Smooth muscle cell (in vitro differentiated cells): ENCODE data around the gene KCNK2. TPM values are rescaled to one million over a fixed set of nuclear protein-coding genes. Genes with fewer than 3 reads are reported as not detected.

Experiments
- DNase-seq: peaks from one replicate; lab custom pipeline; 2025; ENCODE audit not compliant: unreplicated experiment; lab: John Stamatoyannopoulos, UW
- H2AFZ ChIP-seq: fragments of 200-600 bp; sonication (generic); 2 replicates; pipeline ENCODE4 v1.6.0; 2016; ENCODE audit warnings: antibody characterized with exemption, low read depth, mild to moderate bottlenecking
- H3F3A ChIP-seq: fragments of 200-600 bp; sonication (generic); 2 replicates; pipeline ENCODE4 v1.6.0; 2017; ENCODE audit warnings: antibody characterized with exemption, low read depth
- H3K27ac ChIP-seq: fragments of 200-600 bp; sonication (generic); 2 replicates; pipeline ENCODE4 v1.5.1; 2016; ENCODE audit warnings: low read depth, mild to moderate bottlenecking
- H3K27me3 ChIP-seq: fragments of 200-600 bp; sonication (generic); 2 replicates; pipeline ENCODE4 v1.6.1; 2016; ENCODE audit warnings: low read depth, mild to moderate bottlenecking
- H3K36me3 ChIP-seq: fragments of 200-600 bp; sonication (generic); 2 replicates; pipeline ENCODE4 v1.5.1; 2016; ENCODE audit warnings: low read depth
- H3K4me1 ChIP-seq: fragments of 200-600 bp; sonication (generic); 2 replicates; pipeline ENCODE4 v1.5.1; 2016; ENCODE audit warnings: low read depth
- H3K4me2 ChIP-seq: fragments of 200-600 bp; sonication (generic); 2 replicates; pipeline ENCODE4 v1.6.0; 2016; ENCODE audit warnings: mild to moderate bottlenecking
- H3K4me3 ChIP-seq: fragments of 200-600 bp; sonication (generic); 2 replicates; pipeline ENCODE4 v1.5.1; 2016; ENCODE audit warnings: mild to moderate bottlenecking
- H3K79me2 ChIP-seq: fragments of 200-600 bp; sonication (generic); 2 replicates; pipeline ENCODE4 v1.6.0; 2016; ENCODE audit warnings: low read depth, mild to moderate bottlenecking
- H3K9ac ChIP-seq: fragments of 200-600 bp; sonication (generic); 2 replicates; pipeline ENCODE4 v1.6.0; 2016; ENCODE audit warnings: low read depth
- H3K9me3 ChIP-seq: fragments of 200-600 bp; sonication (generic); replicated peaks from 2 replicates; pipeline ENCODE4 v1.5.1; 2016; ENCODE audit warnings: low read depth
- H4K20me1 ChIP-seq: fragments of 200-600 bp; sonication (generic); 2 replicates; pipeline ENCODE4 v1.6.0; 2016; ENCODE audit warnings: low read depth
- WGBS: methylation state at CpG from one replicate; pipeline ENCODE4 v1.1.7; 2016; ENCODE audit warnings: low lambda C conversion rate; 5-methylcytosine and 5-hydroxymethylcytosine counted together
- polyA plus RNA-seq: library from polyadenylated mRNA; unstranded; fragments of >200 nt; fragmentation: Nextera tagmentation; extraction: Ambion mirVana; gene quantifications from 2 replicates; pipeline ENCODE4 v1.2.1, GENCODE V29; 2016
- total RNA-seq: library from RNA; depleted of rRNA; stranded (reverse); fragments of >200 nt; gene quantifications from 2 replicates; pipeline ENCODE4 v1.2.3, GENCODE V29; 2014
- TF ChIP-seq, protein P1 (sequence below): fragments of 200-600 bp; sonication (generic); IDR thresholded peaks from 2 replicates; pipeline ENCODE4 v1.5.1; 2017; ENCODE audit warnings: borderline replicate concordance, mild to moderate bottlenecking, antibody characterized with exemption; ENCODE audit not compliant: insufficient read depth, poor library complexity, severe bottlenecking

Gene KCNK2
- total and polyA plus RNA-seq, 2 experiments from 2014 or later, result not detected

DNA sequence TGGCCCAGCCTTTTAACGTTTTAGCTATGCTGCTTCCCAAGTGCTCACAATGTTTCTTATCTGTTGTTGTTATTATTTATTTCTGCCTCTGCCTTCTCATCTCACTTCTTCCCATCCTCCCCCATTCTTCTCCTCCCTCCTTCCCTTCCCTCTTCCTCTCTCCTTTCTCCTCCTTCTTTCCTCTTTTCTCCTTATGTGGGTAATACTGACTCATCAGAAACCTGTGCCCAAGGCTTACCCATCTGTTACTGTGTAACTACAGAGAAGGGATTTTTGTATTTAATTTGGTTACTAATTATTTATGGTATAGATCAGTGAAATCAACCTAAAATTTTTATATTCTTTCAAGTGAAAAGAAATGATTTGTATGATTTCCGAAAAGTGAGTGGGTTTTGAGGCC is 120.3 kb downstream of the KCNK2 start:
- Histone ChIP-seq H3K4me1 (no peaks in the 10 kb centered on the region), H3K27me3 (no peaks in the 10 kb centered on the region), H3F3A (no peaks in the 10 kb centered on the region), H3K4me3 (no peak overlapping the region), H3K27ac (no peak overlapping the region), H3K9me3 (no peaks in the 10 kb centered on the region), H3K4me2 (no peak overlapping the region), H4K20me1 (no peaks in the 10 kb centered on the region), H3K79me2 (no peaks in the 10 kb centered on the region), H2AFZ (no peak overlapping the region), H3K9ac (no peak overlapping the region), H3K36me3 (no peaks in the 10 kb centered on the region)
- TF ChIP-seq, protein P1, sequence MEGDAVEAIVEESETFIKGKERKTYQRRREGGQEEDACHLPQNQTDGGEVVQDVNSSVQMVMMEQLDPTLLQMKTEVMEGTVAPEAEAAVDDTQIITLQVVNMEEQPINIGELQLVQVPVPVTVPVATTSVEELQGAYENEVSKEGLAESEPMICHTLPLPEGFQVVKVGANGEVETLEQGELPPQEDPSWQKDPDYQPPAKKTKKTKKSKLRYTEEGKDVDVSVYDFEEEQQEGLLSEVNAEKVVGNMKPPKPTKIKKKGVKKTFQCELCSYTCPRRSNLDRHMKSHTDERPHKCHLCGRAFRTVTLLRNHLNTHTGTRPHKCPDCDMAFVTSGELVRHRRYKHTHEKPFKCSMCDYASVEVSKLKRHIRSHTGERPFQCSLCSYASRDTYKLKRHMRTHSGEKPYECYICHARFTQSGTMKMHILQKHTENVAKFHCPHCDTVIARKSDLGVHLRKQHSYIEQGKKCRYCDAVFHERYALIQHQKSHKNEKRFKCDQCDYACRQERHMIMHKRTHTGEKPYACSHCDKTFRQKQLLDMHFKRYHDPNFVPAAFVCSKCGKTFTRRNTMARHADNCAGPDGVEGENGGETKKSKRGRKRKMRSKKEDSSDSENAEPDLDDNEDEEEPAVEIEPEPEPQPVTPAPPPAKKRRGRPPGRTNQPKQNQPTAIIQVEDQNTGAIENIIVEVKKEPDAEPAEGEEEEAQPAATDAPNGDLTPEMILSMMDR, result no peak
- 81% methylated on average over 2 of the region's 2 CpGs for WGBS
- DNase-seq, result no peak

DNA sequence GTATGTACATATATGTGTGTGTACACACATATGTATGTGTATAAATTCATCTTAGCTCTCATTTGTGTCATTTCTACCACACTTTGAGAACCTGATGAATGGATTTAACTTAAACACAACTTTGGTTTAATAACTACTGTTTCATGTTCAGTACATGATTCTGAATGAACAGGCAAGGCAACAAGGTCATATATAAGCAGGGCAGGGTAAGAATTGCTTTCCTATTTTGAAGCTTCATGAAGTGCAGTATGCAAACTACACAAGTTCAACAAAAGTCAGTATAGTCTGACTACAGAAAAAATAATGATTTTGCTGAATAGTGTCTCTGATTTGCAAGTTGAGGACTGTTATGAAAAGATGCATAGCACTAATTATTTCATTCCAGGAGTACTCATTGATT is 127.6 kb downstream of the KCNK2 start:
- Histone ChIP-seq H3K9me3 (no peaks in the 10 kb centered on the region), H3K4me3 (no peak overlapping the region), H4K20me1 (no peaks in the 10 kb centered on the region), H3K27ac (no peak overlapping the region), H3K27me3 (no peaks in the 10 kb centered on the region), H3K4me2 (no peak overlapping the region), H3K36me3 (no peaks in the 10 kb centered on the region), H3K4me1 (no peaks in the 10 kb centered on the region), H2AFZ (no peak overlapping the region), H3K9ac (no peak overlapping the region), H3K79me2 (no peaks in the 10 kb centered on the region), H3F3A (no peaks in the 10 kb centered on the region)
- DNase-seq, result no peak
- TF ChIP-seq, protein P1, result no peak

DNA sequence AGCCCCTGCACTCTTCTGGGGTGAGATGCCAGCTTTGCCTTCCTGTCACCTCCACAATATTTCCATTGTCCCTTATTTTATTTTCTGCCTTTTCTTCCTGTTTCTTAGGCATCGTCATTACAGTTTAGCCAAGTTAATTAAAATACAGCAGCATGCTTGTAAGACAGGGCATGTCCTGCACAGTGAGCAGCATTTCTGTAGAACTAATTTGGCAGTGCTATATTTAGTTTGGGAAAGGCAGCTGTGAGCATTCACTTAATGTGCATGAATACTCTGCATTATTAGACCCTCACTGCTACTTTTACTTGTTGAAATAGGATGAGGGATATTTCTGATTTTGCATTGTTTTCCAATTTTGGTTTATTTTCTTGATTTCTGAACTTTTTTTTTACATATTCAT is 133.3 kb downstream of the KCNK2 start:
- Histone ChIP-seq H3F3A (no peaks in the 10 kb centered on the region), H2AFZ (no peak overlapping the region)
- TF ChIP-seq, protein P1, result no peak

DNA sequence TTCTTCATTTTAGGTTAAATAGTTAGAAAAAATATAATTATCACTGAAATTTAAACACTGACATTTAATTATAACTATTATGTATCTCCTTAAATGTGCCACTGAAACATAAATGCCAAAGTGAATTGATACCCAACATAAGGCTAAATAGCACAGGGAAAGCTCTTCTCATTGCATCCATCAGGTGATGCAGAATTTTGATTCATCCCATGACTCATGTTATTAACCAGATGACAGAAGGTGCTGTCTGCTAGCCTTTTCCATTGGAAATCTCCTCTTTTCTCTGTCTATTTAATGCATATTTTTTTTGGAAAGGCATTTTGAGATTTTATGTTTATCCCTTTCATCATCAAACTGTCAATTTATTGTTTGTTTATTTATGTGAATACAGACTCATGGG is 136.8 kb downstream of the KCNK2 start:
- TF ChIP-seq, protein P1, result no peak
- Histone ChIP-seq H4K20me1 (no peaks in the 10 kb centered on the region), H3K27ac (no peak overlapping the region), H3K36me3 (no peaks in the 10 kb centered on the region), H3F3A (no peaks in the 10 kb centered on the region), H3K27me3 (no peaks in the 10 kb centered on the region), H3K79me2 (no peaks in the 10 kb centered on the region), H3K9ac (no peak overlapping the region), H3K4me2 (no peak overlapping the region), H3K4me1 (no peaks in the 10 kb centered on the region), H2AFZ (no peak overlapping the region), H3K9me3 (no peaks in the 10 kb centered on the region), H3K4me3 (no peak overlapping the region)
- no peak for DNase-seq

More for the DNA sequence above, 133.3 kb downstream of the KCNK2 start:
- no peaks in the 10 kb centered on the region for H3K79me2 ChIP-seq
- no peak for DNase-seq
- no peaks in the 10 kb centered on the region for H4K20me1 ChIP-seq
- H3K27me3 ChIP-seq, result no peaks in the 10 kb centered on the region
- H3K4me1 ChIP-seq, result no peaks in the 10 kb centered on the region
- H3K4me3 ChIP-seq, result no peak overlapping the region
- H3K9ac ChIP-seq, result no peak overlapping the region
- H3K36me3 ChIP-seq, result no peaks in the 10 kb centered on the region
- 100% methylated on average over 1 of the region's 1 CpG for WGBS
- H3K27ac ChIP-seq, result no peak overlapping the region
- H3K4me2 ChIP-seq, result no peak overlapping the region
- H3K9me3 ChIP-seq, result no peaks in the 10 kb centered on the region
